Embryonic facial prominence (tissue), 1 donor: ENCODE results near the gene TMPRSS5.
"Not testable (repeated sequence)": the region's sequence is repeated elsewhere in the genome, so short reads cannot be mapped to it uniquely, and the experiment has no call there.

Source experiments
- DNase-seq: peaks from one replicate; pipeline ENCODE4 v3.0.0-alpha.2; 2016; ENCODE audit errors: extremely low spot score

Gene TMPRSS5

DNA sequence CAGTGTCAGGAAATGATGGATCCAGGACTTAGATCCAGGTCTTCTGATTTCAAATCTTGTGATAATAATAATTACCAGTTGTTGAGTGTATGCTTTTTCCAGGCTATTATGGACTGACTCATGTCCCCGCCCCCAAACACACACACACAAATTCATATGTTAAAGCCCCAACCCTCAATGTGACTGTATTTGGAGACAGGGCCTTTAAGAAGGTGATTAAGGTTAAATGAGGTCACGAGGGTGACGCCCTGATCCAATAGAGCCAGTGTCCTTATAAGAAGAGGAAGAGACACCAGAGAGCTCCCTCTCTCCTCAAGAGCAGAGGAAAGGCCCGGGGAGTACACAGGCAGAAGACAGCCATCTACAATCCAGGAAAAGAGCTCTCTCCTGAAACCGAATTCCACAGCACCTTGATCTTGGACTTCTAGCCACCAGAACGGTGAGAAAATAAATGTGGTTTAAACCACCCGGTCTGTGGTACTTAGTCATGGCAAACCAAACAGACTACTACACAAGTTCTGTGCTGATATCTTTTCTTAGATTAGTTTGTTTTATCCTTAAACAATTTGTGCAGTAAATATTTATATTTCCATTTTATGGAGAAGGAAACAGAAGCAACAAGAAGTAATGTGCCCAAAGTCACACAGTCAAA is 8.2 kb downstream of the TMPRSS5 start:
- DNase-seq: no peak

DNA sequence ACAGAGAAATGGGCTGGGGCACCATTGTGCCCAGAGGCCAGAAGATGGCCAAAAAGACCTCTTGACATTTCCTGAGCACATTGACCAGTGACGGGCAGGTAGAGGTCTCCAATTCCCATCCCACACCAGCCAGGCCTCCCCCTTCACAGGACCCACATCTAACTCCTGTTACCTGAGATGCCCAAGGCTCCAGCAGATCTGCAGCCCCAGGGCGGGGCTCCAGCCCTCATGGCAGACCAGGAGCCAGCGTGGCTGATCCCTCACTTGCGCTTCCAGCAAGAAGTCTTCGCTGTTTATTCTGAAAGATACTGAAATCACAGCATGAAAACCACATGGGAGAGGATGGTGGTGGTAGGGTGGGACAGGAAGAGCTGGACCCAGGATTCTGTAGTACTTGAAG is 9.0 kb downstream of the TMPRSS5 start:
- no peak for DNase-seq

DNA sequence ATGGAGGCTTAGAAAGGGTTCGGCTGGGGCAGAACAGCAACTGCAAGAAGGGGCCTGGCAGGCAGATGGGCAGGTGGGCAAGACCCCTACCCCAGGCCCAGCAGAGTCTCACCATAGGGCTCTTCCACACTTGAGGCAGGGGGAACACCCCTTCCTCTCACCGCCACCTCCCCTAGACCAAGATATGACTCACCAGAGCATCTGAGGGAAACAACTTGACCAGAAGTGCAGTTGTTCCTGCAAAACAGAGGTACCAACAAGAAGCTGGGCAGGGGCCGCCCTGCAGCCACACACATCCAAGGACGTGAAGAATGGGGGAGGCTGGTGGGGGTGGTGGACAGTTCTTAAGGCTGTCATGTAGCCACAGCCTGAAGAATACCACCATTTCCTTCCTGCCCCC is 10.9 kb downstream of the TMPRSS5 start:
- DNase-seq: no peak

DNA sequence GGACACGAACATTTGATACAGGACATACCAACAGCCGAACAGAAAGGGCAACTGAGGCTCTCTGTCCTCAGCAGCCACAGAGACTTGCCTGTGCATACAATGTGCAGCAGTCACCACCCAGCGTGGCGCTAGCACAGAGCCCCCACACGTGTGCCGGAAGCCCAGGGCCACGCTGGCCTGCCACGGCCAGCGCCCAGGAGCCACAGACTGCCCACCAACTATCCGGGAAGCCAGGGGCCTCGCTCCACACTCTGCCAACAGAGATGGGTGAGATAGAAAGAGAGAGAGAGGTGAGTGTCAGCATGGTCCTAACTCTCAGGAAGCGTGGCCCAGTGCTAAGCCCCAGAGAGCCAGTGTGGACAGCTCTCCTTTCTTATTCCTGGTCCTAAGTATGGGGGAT is 11.7 kb downstream of the TMPRSS5 start:
- DNase-seq: no peak

DNA sequence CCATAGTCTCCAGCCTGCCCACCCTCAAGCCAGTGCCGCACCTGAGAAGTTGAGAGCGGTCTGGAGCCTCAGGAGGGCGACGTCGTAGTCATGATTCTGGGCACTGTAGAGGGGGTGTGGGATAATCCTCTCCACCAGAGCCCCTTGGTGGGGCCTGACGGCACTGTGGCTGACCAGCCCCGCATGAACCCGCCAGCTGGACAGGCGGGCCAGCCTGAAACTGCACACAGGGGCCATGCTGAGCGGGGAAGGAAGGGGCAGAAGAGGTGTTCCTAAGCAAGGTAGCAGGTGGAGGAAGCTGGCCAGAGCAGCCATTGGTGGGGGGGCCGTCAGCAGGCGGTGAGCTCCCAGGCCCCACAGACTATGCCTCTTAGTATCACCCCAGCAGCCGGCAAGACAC is 13.1 kb downstream of the TMPRSS5 start:
- DNase-seq: no peak

DNA sequence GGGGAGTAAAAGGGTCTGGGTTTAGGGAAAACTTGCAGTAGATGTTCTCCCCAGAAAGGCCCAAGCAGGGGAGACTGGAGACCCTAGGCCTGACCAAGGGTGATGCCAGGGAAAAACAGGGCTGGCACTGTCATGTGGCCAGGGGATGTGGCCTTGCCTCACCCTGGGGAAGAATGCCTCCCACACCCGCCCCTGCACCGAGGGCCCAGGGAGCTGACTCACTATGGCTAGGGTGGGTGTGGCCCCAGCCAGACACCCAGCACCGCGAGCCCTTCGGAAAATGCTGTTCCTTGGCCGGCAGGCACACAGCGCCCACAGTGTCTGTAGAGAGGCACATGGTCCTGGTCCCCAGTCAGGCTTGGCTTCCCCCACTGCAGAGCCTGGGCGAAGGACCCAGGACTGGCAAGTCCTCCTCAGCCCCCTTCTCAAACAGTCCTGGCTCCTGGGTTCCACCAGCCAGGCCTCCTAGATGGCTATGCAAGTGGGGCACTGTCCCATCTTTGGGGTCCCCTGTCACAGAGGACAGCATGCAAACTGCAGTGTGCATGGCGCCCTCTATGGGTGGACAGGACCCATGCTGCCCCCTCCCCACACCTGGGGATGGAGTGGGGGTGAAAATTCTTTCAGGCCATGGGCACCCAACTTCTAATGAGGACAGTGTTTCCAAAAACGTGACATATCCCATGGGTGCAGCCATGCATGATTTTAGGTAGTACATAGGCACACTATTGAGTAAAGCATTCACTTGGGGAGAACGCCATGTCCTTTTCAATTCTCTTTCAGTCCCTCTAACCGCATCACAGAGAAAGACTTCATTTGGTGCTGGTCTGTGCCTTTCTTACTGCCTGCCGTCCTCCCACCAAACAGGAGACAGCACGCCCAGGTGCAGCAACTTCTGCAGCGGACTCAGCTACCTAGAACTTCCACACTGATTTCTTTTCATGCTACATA is 15.2 kb downstream of the TMPRSS5 start:
- no peak for DNase-seq

DNA sequence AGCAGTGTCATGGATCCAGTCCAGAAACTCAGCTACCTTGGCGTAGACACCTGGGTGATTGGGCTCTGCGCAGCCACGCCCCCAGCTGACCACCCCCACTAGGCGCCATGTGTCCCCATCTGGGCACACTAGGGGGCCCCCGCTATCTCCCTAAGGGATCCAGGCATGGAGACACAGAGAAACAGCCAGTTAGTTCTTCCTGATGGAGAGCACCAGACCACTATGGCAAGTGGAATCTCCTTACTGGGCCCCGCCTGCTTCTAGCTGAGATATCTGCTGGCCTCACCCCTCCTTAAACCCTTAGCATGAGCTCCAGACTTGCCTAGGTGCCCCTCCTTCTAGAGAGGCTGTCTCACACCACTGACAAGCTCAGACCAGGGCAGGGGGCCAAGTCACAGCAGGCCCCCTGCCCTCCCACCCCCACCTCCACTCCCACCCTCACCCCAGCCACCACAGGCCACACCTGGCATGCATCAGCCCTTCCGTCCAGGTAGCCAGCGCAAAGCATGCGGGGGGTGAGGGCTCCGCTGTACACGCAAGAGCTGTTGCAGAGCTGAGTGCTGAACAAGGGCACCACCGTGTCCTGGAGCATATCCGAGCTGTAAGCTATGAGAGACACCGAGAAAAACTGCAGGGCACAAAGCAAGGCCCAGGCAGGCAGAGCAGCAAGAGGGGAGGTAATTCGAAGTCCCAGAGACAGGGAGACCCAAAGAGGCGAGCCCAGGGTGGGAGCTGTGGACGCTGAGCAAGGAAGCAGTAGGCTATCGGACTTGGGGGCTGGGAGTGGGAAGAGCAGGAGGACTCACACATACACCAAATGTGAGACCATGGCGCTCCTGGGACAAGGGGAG is 16.1 kb downstream of the TMPRSS5 start:
- DNase-seq: no peak

DNA sequence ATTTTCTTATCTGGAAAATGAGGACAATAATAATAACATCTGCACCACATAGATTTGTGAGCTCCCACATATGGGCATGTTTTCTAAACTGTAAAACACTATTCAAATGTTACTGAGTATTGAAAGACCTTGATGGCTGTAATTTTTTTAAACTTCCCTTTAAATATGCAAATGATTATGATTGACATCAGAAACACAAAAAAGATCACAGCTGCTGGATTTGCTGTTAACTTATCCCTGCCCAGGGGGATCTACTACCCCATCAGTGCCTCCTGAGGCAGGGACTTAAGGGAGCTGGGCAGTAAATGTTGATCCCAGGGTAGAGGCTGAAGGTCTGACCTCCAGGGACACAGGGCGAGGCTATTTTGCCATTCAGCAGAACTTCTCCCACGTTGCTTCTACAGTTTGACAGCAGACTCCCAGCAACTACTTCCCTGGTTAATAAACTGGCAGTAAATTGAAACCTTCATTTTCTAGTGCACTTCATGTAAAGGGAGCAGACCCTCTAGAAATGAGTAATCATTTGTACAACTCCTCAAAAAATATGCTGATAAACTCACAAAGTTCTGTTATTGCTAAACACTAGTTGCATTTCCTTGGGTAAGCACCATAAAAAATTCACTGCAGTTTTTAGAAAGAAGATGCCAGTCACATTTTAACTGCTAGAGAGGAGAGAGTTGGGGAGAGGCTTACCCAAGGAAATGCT is 20.3 kb downstream of the TMPRSS5 start:
- no peak for DNase-seq

DNA sequence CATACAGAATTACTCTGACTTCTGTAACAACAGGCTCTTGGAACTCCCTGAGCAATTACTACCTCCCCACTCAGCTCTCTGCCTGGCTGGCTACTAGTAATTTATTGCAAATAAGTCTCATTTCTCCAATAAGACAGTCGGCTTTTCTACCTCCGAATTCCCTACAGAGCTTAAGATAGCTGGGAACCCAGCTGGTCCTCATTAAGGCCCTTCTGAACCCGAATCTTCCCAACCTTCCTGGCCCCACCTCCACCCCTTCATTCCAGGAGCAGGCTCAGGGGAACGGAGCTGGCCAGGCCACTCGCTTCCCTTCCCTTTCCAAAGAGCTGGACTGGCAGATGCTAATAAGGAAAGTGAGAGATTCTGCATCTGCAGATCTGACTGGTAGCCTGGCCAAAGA is 21.6 kb downstream of the TMPRSS5 start:
- no peak for DNase-seq

DNA sequence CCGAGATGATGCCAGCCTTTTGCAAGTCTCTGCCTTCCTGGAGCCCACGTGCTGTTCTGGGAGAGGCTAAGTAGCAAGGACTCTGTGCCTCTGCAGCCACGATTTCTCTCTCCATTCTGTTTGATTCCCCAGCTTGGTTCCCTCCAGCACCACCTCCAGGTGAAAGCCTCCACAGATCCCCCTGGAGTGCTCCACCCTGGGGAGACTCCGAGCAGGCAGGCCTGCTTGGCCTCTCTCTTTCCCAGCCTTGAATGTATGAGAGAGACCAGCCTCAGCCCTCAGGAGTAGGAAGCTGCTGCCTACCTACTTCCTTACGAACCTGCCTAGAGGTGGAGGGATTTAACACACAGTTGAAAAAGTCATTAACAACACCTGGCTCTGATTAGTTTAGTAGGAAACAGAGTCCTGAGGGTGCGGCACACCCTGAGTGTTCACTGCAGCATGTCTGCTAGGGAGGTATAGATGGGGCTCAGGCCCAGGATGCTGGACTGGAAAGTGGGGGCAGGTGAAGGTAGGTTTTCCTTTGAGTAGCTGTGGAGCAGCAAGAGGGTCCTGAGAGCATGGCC is 22.5 kb downstream of the TMPRSS5 start:
- DNase-seq: no peak

DNA sequence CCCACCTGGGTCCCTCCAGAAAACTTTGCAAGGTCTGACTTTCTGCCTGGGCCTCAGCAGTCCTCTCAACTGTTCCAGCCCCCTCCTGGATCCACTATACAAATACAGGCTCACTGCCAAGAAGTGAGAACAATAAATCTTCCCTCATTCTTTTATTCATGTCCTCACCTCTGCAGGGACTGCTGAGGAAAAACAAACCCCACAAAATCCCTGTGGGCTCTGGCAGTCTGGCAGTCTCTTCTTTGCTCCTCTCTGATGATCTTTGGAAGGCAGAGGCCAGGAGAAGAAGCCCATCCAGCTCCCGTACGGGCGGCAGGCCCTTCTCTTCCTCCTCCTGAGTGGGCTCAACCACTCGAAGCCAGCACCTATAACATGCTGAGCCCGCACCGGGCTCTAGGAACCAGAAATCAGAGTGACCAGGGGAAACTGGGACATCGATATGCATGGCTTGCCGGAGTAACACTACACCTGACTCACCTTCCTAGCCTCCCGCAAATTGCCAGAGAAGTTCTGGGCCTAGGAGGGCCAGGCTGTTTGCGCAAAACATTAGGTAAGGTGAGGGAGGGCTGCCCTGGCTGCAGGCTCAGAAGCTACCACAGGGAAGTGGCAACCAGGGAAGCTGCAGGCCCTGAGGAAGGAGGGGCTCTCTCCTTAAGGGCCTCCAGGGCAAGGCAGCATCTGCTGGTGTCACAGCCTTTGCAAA is 24.2 kb downstream of the TMPRSS5 start:
- DNase-seq: no peak

DNA sequence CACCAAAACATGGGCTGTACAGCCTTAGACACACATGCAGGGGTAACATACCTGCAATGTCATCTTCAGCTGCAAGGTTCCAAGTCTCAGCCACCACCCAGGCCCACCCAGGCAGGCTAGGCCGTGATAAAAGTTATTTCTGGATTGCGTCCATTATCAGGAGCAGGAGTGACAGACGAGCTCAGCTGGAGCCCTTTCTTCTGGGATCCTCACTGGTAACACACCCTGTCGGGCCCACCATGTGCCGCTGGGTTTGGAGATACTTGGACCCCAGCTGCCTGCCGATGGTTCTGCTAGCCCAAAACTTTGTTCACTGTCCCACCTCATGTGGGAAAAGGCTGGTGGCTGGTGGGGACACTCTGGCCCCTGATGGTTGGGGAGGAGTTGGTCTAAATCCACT is 24.8 kb downstream of the TMPRSS5 start:
- DNase-seq: no peak

DNA sequence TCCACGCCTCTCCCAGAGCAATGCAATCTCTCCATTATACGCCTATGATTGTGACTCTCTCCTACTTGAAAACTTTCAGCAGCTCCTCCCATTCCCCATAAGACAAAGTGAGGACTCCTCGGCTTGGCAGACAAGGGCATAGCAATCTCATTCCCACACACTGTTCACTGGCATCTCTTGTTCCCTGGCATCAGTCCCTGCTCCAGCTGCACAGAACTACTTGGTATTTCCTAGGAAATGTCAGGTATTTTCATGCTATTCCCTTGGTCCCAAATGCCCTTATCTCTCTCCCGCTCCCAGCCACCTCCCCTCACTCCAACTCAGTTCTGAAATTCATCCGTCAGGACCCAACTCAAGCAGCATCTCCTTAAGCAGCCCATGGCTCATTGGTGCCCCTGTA is 28.4 kb downstream of the TMPRSS5 start:
- no peak for DNase-seq

DNA sequence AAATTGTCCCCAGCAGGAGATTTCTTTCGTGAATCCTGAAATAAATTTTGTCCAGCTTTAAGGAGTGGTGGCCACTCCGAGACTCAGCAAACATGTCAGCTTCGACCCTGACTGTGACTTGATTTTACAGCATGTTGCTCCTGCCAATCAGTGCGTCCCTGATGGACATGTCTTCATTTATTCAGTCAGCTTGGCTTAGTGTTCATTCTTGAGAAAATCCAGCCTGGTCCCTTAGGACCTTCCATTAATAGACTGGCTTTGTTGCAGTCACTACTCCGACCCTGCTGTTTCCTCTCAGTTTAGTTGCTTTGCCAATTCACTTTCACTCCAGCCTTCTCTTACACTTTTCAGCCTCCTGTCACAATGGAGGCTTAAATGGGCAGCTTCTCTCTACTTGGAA is 30.5 kb downstream of the TMPRSS5 start:
- no peak for DNase-seq

DNA sequence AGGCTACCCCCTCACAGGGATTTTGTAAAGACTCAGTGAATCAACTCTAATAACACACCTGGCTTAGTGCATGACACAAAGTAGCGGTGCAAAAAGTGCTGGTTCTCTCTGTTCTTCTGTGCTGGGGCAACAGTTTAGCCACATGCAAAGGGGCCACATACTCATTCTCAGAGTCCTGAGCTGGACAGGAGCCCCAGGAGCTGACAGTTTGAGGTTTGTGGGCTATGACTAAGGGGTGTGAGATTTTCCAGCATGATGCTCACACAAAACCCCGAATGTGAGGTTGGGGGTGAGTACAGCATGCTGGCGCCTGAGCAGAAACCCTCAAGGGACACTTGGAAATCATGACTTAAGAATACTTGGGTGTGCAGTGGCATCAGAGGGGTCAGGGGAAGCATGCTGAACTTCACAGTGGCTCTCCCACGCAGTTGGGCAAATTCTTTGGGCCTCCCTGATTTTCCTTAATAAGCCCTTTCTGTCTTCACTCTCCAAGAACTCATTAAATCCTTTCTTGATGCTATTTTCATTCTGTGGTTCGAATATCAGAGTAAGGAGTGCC is 31.0 kb downstream of the TMPRSS5 start:
- DNase-seq: no peak

DNA sequence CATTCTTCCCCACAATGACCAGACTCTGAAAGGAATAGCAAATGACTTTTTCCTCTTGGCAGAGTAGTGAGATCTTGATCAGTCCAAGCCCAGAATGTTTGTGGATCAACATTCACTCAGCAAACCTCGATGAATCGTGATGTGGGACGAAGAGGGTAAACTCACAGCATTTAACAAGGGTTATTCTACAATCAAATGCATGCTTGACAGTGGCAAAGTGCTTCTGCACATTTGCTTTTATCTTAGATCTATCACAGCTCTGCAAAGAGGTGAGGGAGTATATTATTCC is 31.8 kb downstream of the TMPRSS5 start:
- no peak for DNase-seq

DNA sequence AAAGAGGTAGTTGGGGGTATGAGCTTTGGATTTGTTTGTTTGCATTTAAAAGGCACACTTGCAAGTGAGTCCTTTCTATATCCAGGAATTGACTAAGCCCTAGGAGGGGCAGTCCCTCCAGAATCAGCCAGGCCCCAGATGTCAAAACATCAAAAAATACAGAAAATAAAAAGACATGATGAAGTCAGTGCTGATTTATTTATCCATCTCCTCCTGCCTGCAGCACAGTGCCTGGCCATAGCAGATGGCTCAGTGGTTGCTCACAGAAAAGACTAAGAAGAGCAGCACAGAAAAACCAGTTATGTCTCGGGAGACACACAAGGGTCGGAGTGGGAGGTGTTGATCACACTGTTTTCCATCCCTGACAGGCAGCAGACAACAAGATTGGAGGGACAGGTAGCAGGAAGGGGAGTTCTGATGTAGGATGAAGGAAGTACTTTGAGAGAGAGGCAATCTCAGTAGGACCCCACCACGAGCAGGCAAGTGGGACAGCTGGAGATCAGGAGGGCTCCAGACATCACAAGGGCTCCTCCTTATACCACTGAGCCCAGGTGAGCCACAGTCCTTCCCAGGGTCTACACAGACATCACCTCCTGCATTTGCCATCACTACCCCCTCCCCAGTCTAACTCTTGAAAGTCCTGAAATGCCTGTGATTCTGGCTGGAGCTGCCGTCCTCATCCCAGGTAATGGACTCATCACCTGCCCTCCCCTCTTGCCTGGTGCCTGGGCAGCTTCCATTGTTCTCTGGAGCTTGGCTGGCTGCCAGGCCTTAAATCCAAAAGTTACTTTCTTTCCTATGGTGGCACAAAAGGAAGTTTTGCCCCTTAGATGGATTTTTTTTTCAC is 32.3 kb downstream of the TMPRSS5 start:
- DNase-seq: no peak

DNA sequence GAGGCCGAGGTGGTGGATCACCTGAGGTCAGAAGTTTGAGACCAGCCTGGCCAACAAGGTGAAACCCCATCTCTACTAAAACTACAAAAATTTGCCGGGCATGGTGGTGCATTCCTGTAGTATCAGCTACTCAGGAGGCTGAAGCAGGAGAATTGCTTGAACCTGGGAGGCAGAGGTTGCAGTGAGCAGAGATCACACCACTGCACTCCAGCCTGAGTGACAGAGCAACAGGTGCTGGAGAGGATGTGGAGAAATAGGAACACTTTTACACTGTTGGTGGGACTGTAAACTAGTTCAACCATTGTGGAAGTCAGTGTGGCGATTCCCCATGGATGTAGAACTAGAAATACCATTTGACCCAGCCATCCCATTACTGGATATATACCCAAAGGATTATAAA is 34.2 kb downstream of the TMPRSS5 start:
- DNase-seq: not testable (repeated sequence)

DNA sequence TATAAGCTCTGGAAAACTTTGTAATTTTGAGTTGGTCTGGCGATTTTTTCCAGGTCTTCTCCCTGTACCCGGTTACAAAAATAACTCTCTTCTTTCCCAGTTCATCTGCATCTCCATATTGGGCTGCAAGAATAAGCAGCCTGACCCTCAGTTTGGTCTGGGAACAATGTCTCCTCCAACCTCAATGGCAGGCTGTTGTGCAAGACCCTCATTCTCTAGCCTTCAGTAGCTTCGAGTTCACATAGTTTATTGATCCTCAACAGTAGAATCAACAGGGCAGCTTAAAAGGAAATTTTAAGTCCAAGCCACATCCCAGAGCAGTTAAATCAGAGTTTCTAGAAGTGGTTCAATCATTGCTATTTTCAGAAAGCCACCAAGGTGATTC is 35.3 kb downstream of the TMPRSS5 start:
- DNase-seq: no peak
